ENCODE results near the gene SIK2. TPM values are rescaled to one million over a fixed set of nuclear protein-coding genes. Genes with fewer than 3 reads are reported as not detected.

Gene SIK2
- polyA plus RNA-seq, 1 donor from 2014 or later: 9.0 TPM

DNA sequence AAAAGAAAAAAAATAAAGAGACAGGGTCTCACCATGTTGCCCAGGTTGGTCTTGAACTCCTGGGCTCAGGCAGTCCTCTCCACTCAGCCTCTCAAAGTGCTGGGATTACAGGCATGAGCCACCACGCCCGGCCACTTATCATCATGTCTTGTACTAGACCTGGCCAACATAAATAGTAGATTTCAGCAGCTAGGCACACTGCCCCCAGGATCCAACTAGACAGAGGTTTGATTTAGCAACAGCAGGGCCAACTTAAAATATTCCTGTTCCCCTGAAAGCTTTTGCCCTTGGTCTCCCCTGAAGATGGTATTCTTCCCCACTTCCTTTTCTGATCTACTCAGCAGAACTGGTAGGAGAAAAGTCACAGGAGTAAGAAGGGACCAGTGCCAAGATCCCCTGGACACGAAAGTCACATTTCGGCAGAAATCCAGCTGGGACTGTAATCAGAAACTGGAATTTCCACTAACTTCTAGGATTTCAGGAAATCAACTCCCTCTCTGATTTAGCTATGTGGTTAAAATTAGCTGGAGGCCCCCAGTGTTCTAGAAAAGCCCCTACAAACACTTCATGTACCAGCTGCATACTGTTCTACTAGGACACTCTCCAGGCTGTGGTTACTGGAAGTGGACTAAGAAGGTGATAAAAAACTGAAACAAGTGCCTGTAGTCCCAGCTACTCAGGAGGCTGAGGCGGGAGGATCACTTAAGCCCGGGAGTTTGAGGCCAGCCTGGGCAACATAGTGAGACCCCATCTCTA, 172.9 kb downstream of the SIK2 start:
- H3K9me2 ChIP-seq (ENCODE audit: insufficient read depth, low read length): no peaks in the 10 kb centered on the region
- no peaks in the 10 kb centered on the region for H4K20me1 ChIP-seq (ENCODE audit: insufficient read depth)
- no peaks in the 10 kb centered on the region for H3K27me3 ChIP-seq (ENCODE audit: insufficient read depth, low read depth, low read length)
- no peak overlapping the region for H3K27ac ChIP-seq (ENCODE audit: low read length)
- no peaks in the 10 kb centered on the region for H3F3A ChIP-seq (ENCODE audit: insufficient read depth, low read length, poor library complexity, severe bottlenecking)
- no peaks in the 10 kb centered on the region for H3K9me3 ChIP-seq (ENCODE audit: low read length)
- no peaks in the 10 kb centered on the region for H3K79me2 ChIP-seq (replicated peaks; ENCODE audit: insufficient read depth, low read length)
- no peak overlapping the region for H3K9ac ChIP-seq (ENCODE audit: low read length)
- no peaks in the 10 kb centered on the region for H3K36me3 ChIP-seq (ENCODE audit: insufficient read depth, low read length)
- no peak for TF ChIP-seq SMC3 (conservative IDR thresholded peaks at IDR 0.05; ENCODE audit: poor library complexity)
- no peak for TF ChIP-seq REST (IDR thresholded peaks at IDR 0.05; ENCODE audit: borderline replicate concordance)
- TF ChIP-seq EZH2 (IDR thresholded peaks at IDR 0.05; ENCODE audit: borderline replicate concordance, insufficient read depth, low read length, poor library complexity, severe bottlenecking): no peak
- no peak for TF ChIP-seq RAD21 (conservative IDR thresholded peaks at IDR 0.05)
- TF ChIP-seq, protein P1, sequence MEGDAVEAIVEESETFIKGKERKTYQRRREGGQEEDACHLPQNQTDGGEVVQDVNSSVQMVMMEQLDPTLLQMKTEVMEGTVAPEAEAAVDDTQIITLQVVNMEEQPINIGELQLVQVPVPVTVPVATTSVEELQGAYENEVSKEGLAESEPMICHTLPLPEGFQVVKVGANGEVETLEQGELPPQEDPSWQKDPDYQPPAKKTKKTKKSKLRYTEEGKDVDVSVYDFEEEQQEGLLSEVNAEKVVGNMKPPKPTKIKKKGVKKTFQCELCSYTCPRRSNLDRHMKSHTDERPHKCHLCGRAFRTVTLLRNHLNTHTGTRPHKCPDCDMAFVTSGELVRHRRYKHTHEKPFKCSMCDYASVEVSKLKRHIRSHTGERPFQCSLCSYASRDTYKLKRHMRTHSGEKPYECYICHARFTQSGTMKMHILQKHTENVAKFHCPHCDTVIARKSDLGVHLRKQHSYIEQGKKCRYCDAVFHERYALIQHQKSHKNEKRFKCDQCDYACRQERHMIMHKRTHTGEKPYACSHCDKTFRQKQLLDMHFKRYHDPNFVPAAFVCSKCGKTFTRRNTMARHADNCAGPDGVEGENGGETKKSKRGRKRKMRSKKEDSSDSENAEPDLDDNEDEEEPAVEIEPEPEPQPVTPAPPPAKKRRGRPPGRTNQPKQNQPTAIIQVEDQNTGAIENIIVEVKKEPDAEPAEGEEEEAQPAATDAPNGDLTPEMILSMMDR (IDR thresholded peaks at IDR 0.05; ENCODE audit: poor library complexity, severe bottlenecking): no peak
- TF ChIP-seq EP300 (conservative IDR thresholded peaks at IDR 0.05; ENCODE audit: poor library complexity, severe bottlenecking): no peak
- no peak for TF ChIP-seq MXI1 (conservative IDR thresholded peaks at IDR 0.05; ENCODE audit: poor library complexity, severe bottlenecking)
- TF ChIP-seq TAF1 (IDR thresholded peaks at IDR 0.05; ENCODE audit: low read depth): no peak
- TF ChIP-seq POLR2AphosphoS5 (IDR thresholded peaks at IDR 0.05): no peak
- H3K4me2 ChIP-seq (ENCODE audit: low read length): no peak overlapping the region
- no peak overlapping the region for H3K4me3 ChIP-seq (ENCODE audit: low read length)
- no peak overlapping the region for H2AFZ ChIP-seq (ENCODE audit: low read depth, low read length)

GRCh38 chr11:111776398-111777093, 174.3 kb downstream of the SIK2 start:
- Histone ChIP-seq H2AFZ (ENCODE audit: low read depth, low read length) (no peak overlapping the region), H3K9me3 (ENCODE audit: low read length) (no peaks in the 10 kb centered on the region), H4K20me1 (ENCODE audit: insufficient read depth) (no peaks in the 10 kb centered on the region), H3K9ac (ENCODE audit: low read length) (no peak overlapping the region), H3K9me2 (ENCODE audit: insufficient read depth, low read length) (no peaks in the 10 kb centered on the region), H3K36me3 (ENCODE audit: insufficient read depth, low read length) (no peaks in the 10 kb centered on the region), H3K4me2 (ENCODE audit: low read length) (no peak overlapping the region), H3K4me3 (ENCODE audit: low read length) (no peak overlapping the region), H3K27ac (ENCODE audit: low read length) (no peak overlapping the region), H3F3A (ENCODE audit: insufficient read depth, low read length, poor library complexity, severe bottlenecking) (no peaks in the 10 kb centered on the region), H3K79me2 (replicated peaks; ENCODE audit: insufficient read depth, low read length) (no peaks in the 10 kb centered on the region), H3K27me3 (ENCODE audit: insufficient read depth, low read depth, low read length) (no peaks in the 10 kb centered on the region)
- TF ChIP-seq RAD21 (conservative IDR thresholded peaks at IDR 0.05) (no peak), REST (IDR thresholded peaks at IDR 0.05; ENCODE audit: borderline replicate concordance) (no peak), MXI1 (conservative IDR thresholded peaks at IDR 0.05; ENCODE audit: poor library complexity, severe bottlenecking) (no peak), SMC3 (conservative IDR thresholded peaks at IDR 0.05; ENCODE audit: poor library complexity) (no peak), EP300 (conservative IDR thresholded peaks at IDR 0.05; ENCODE audit: poor library complexity, severe bottlenecking) (no peak), EZH2 (IDR thresholded peaks at IDR 0.05; ENCODE audit: borderline replicate concordance, insufficient read depth, low read length, poor library complexity, severe bottlenecking) (no peak)

All from neural cell (in vitro differentiated cells).